ENCODE measurements around the gene SPATC1L. TPM values are rescaled to one million over a fixed set of nuclear protein-coding genes. Genes with fewer than 3 reads are reported as not detected.
"Not testable (repeated sequence)": the region's sequence is repeated elsewhere in the genome, so short reads cannot be mapped to it uniquely, and the experiment has no call there.

The SPATC1L gene
- polyA plus RNA-seq, 1 donor from 2014 or later = 20.6 TPM

GRCh38 chr21:46184625-46185555, 631 bp upstream of the SPATC1L start:
- Histone ChIP-seq H3K9me3 (ENCODE audit: low read length) (no peaks in the 10 kb centered on the region), H3K4me3 (ENCODE audit: low read length) (peak overlapping the region; percentile 83), H3F3A (ENCODE audit: insufficient read depth, low read length, poor library complexity, severe bottlenecking) (no peaks in the 10 kb centered on the region), H3K27me3 (ENCODE audit: insufficient read depth, low read depth, low read length) (no peaks in the 10 kb centered on the region), H3K9me2 (ENCODE audit: insufficient read depth, low read length) (no peaks in the 10 kb centered on the region), H3K4me2 (ENCODE audit: low read length) (peak overlapping the region; percentile 91), H4K20me1 (ENCODE audit: insufficient read depth) (no peaks in the 10 kb centered on the region), H3K9ac (ENCODE audit: low read length) (peak overlapping the region; percentile 94), H3K36me3 (ENCODE audit: insufficient read depth, low read length) (no peaks in the 10 kb centered on the region), H2AFZ (ENCODE audit: low read depth, low read length) (peak overlapping the region; percentile 76), H3K79me2 (replicated peaks; ENCODE audit: insufficient read depth, low read length) (no peaks in the 10 kb centered on the region), H3K27ac (ENCODE audit: low read length) (peak overlapping the region; percentile 99)
- TF ChIP-seq POLR2AphosphoS5 (IDR thresholded peaks at IDR 0.05) (peak; percentile 87), MXI1 (conservative IDR thresholded peaks at IDR 0.05; ENCODE audit: poor library complexity, severe bottlenecking) (peak; percentile 41), REST (IDR thresholded peaks at IDR 0.05; ENCODE audit: borderline replicate concordance) (peak; percentile 81), RAD21 (conservative IDR thresholded peaks at IDR 0.05) (peak; percentile 21), SMC3 (conservative IDR thresholded peaks at IDR 0.05; ENCODE audit: poor library complexity) (peak; percentile 15), TAF1 (IDR thresholded peaks at IDR 0.05; ENCODE audit: low read depth) (peak; percentile 75), CTCF (IDR thresholded peaks at IDR 0.05; ENCODE audit: poor library complexity, severe bottlenecking) (peak; percentile 16), EZH2 (IDR thresholded peaks at IDR 0.05; ENCODE audit: borderline replicate concordance, insufficient read depth, low read length, poor library complexity, severe bottlenecking) (no peak), EP300 (conservative IDR thresholded peaks at IDR 0.05; ENCODE audit: poor library complexity, severe bottlenecking) (peak; percentile 54)

- H3F3A ChIP-seq (ENCODE audit: insufficient read depth, low read length, poor library complexity, severe bottlenecking); H3K9me2 ChIP-seq (ENCODE audit: insufficient read depth, low read length); H3K27me3 ChIP-seq (ENCODE audit: insufficient read depth, low read depth, low read length); H3K27ac ChIP-seq (ENCODE audit: low read length); H3K9me3 ChIP-seq (ENCODE audit: low read length); H2AFZ ChIP-seq (ENCODE audit: low read depth, low read length); H3K36me3 ChIP-seq (ENCODE audit: insufficient read depth, low read length); H3K4me2 ChIP-seq (ENCODE audit: low read length); H3K79me2 ChIP-seq (replicated peaks; ENCODE audit: insufficient read depth, low read length); H4K20me1 ChIP-seq (ENCODE audit: insufficient read depth): not testable (repeated sequence)
- peak overlapping the region; percentile 83 for H3K4me3 ChIP-seq (ENCODE audit: low read length)
- peak overlapping the region; percentile 94 for H3K9ac ChIP-seq (ENCODE audit: low read length)
These were observed 836 bp downstream of the SPATC1L start for GRCh38 chr21:46183337-46183909.
